Transverse colon (tissue), 4 donors: ENCODE results near the gene PTPRN2. TPM values are rescaled to one million over a fixed set of nuclear protein-coding genes. Genes with fewer than 3 reads are reported as not detected.

ENCODE experiments used
- DNase-seq: peaks from one replicate; pipeline ENCODE4 v3.0.0-alpha.2; 2019
- H3K27ac ChIP-seq, 4 donors: fragments of 200-600 bp; sonication (generic); 2 replicates each; pipeline ENCODE4 v1.5.1; 2016 to 2018; ENCODE audit warnings: inconsistent platforms in 4 of 4
- H3K27me3 ChIP-seq: fragments of 200-600 bp; sonication (generic); 2 replicates; pipeline ENCODE4 v1.5.1; 2017; ENCODE audit warnings: inconsistent platforms
- H3K36me3 ChIP-seq, 4 donors: fragments of 200-600 bp; sonication (generic); 2 replicates each; pipeline ENCODE4 v1.5.1; 2017 to 2019; ENCODE audit warnings: inconsistent platforms in 4 of 4
- H3K4me1 ChIP-seq, 4 donors: fragments of 200-600 bp; sonication (generic); 2 replicates each; pipeline ENCODE4 v1.5.1; 2017 to 2020; ENCODE audit warnings: inconsistent platforms in 4 of 4
- H3K4me3 ChIP-seq, 4 donors: fragments of 200-600 bp; sonication (generic); 1 replicate in 1 of 4; 2 replicates in 3 of 4; pipeline versions ENCODE4 v1.5.1 to v1.6.1; 2017 to 2019; ENCODE audit warnings: inconsistent platforms in 4 of 4
- H3K9me3 ChIP-seq, 2 donors: fragments of 200-600 bp; sonication (generic); 2 replicates each; pipeline ENCODE4 v1.5.1; 2017 to 2019; ENCODE audit warnings: inconsistent platforms in 2 of 2
- EP300 ChIP-seq: sonication (generic); formaldehyde crosslinking; IDR thresholded peaks from one replicate; pipeline ENCODE4 v1.6.1; 2017; ENCODE audit warnings: antibody characterized with exemption, low read depth
- POLR2A ChIP-seq: fragments of 450-650 bp; IDR thresholded peaks from one replicate; pipeline ENCODE4 v1.6.1; 2016; ENCODE audit warnings: antibody characterized with exemption, mild to moderate bottlenecking, moderate library complexity
- POLR2AphosphoS5 ChIP-seq, 3 donors: sonication (generic); formaldehyde crosslinking; IDR thresholded peaks; one replicate each; pipeline ENCODE4 v1.6.1; 2016; ENCODE audit warnings: antibody characterized with exemption in 3 of 3
- WGBS, 2 donors: methylation state at CpG; one replicate each; pipeline ENCODE4 v1.1.5; 2018; ENCODE audit warnings: low coverage in 1 of 2; 5-methylcytosine and 5-hydroxymethylcytosine counted together
- in situ Hi-C, 4 donors: fragments of 200-750 bp; cut with MboI; loops; one replicate each; pipeline versions ENCODE4 v1.15.0 to v1.15.1; 2017; ENCODE audit warnings: low sequenced_read_pairs in 3 of 4, low pct_ligation_motif_present in 1 of 4, low pct_unique_long_range_greater_than_20kb in 1 of 4
- intact Hi-C: fragments of 100-400 bp; cut with DNase I; formaldehyde crosslinking; loops from one replicate; pipeline ENCODE4 v1.15.1; 2023; ENCODE audit warnings: low total_unique reads
- total RNA-seq, 4 donors: library from RNA; depleted of rRNA; stranded (reverse); fragments of >200 nt; gene quantifications; one replicate each; pipeline ENCODE4 v1.1.0, GENCODE V29; 2016
- TF ChIP-seq, protein P1 (sequence below), 5 experiments: fragments of 200-600 bp in 3 of 5; fragments of 450-650 bp in 2 of 5; sonication (generic) in 3 of 5; IDR thresholded peaks; 1 replicate in 2 of 5; 2 replicates in 3 of 5; pipeline ENCODE4 v1.5.1; 2016 to 2017; ENCODE audit warnings: antibody characterized with exemption in 5 of 5, inconsistent platforms in 3 of 5, mild to moderate bottlenecking in 2 of 5, moderate library complexity in 1 of 5

PTPRN2 gene
- total RNA-seq, 4 donors from 2014 or later, result 15.4 to 31.1 (median 21.8) TPM

DNA sequence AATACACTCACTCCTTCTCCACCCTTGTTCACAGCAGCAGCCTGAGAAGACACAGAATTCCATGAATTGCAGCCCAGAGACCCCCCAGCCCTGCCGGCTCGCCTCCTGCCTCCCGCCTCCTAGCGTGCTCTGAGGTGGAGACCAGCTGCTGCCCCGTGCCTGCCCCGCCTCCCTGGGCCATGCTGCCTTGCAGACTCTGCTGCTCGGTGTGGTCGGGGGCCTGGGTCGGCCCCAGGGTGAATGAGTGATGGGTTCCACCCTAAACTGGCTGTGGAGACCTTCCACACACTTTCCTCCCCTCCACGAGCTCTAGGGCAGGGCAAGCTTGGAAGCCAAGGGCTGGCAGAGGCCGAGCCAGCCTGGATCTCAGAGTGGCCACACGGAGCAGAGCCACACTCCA, 771.5 kb downstream of the PTPRN2 start:
- 56 to 60% methylated on average over 1 to 9 of the region's 12 CpGs for WGBS, 2 donors
- no peaks in the 10 kb centered on the region for H3K9me3 ChIP-seq
- H3K4me3 ChIP-seq, result no peak overlapping the region
- in situ Hi-C loops, result no loop called here
- intact Hi-C loops, result no loop called here
- DNase-seq, result no peak
- no peaks in the 10 kb centered on the region for H3K36me3 ChIP-seq
- TF ChIP-seq, protein P1, sequence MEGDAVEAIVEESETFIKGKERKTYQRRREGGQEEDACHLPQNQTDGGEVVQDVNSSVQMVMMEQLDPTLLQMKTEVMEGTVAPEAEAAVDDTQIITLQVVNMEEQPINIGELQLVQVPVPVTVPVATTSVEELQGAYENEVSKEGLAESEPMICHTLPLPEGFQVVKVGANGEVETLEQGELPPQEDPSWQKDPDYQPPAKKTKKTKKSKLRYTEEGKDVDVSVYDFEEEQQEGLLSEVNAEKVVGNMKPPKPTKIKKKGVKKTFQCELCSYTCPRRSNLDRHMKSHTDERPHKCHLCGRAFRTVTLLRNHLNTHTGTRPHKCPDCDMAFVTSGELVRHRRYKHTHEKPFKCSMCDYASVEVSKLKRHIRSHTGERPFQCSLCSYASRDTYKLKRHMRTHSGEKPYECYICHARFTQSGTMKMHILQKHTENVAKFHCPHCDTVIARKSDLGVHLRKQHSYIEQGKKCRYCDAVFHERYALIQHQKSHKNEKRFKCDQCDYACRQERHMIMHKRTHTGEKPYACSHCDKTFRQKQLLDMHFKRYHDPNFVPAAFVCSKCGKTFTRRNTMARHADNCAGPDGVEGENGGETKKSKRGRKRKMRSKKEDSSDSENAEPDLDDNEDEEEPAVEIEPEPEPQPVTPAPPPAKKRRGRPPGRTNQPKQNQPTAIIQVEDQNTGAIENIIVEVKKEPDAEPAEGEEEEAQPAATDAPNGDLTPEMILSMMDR (IDR thresholded peaks at IDR 0.05), result no peak
- TF ChIP-seq POLR2A (no peak), POLR2AphosphoS5 (IDR thresholded peaks at IDR 0.05) (no peak), EP300 (no peak)
- H3K27me3 ChIP-seq, result no peaks in the 10 kb centered on the region
- H3K4me1 ChIP-seq, result no peaks in the 10 kb centered on the region
- H3K27ac ChIP-seq, result no peak overlapping the region

DNA sequence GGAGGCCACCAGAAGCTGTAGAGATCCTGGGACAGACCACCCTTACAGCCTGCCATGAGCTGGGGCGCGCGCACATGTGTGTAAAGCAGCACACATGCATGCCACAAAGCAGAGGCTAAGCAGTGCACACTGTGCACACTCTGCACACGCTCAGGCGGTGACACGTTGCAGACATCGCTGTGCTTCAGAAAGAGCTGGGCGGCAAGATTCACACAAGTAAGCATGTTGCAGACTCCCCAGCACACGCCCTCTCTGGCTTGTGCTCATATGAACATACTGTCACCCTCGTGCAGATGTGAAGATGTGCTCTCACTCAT, 772.0 kb downstream of the PTPRN2 start:
- Histone ChIP-seq H3K27me3 (no peaks in the 10 kb centered on the region), H3K27ac (no peak overlapping the region), H3K4me3 (no peak overlapping the region), H3K36me3 (no peaks in the 10 kb centered on the region), H3K9me3 (no peaks in the 10 kb centered on the region), H3K4me1 (no peaks in the 10 kb centered on the region)
- no peak for DNase-seq
- in situ Hi-C loops, result no loop called here
- intact Hi-C loops, result no loop called here
- 81% methylated on average over 7 of the region's 10 CpGs; no CpG with 5 or more reads in 1 of the 2 donors for WGBS, 2 donors
- no peak for TF ChIP-seq EP300
- TF ChIP-seq POLR2A, result no peak
- TF ChIP-seq, protein P1 (IDR thresholded peaks at IDR 0.05), result no peak
- TF ChIP-seq POLR2AphosphoS5 (IDR thresholded peaks at IDR 0.05), result no peak

DNA sequence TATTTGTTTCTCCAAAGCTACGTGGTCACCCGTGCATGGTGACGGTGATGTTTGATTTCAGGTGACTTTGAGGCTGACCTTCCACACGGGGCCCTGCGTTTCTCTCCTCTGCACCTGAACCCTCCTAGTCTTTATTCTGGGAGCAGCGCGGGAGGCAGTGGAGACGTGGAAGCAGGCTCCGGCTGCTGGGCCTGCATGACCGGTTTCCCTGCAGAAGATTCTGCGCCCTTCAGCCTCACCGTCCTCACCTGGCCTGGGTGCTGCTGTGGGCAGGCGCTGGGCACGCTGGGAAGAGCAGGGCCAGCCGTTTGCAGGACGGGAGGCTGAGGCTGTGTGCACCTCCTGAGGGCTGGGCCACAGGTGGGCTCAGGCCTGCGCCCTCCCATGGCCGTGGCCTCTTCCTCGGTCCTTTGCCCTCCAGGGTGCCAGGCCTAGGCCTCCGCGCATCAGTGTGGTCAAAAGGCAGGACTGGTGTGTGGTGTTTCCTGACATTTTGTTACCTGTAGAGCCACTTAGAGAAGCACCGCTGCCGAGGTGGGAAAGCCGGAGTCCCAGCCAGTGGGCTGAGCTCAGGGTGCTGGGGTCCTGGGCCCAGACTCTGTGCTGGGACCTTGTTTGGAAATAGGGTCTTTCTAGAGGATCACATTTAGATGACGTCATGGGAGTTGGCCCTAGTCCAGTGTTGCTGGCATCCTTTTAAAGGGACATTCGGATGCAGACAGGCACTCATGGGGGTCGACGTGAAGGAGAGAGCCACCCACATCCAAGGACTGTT, 772.5 kb downstream of the PTPRN2 start:
- intact Hi-C loops (no loop called here), in situ Hi-C loops (no loop called here)
- WGBS, 2 donors, result 77 to 79% methylated on average over 5 to 23 of the region's 28 CpGs
- TF ChIP-seq POLR2A (no peak), POLR2AphosphoS5 (IDR thresholded peaks at IDR 0.05) (no peak)
- H3K9me3 ChIP-seq, result no peaks in the 10 kb centered on the region
- H3K4me1 ChIP-seq, result no peaks in the 10 kb centered on the region
- H3K36me3 ChIP-seq, result no peaks in the 10 kb centered on the region
- H3K4me3 ChIP-seq, result no peak overlapping the region
- no peak for DNase-seq
- no peaks in the 10 kb centered on the region for H3K27me3 ChIP-seq
- H3K27ac ChIP-seq, result no peak overlapping the region

DNA sequence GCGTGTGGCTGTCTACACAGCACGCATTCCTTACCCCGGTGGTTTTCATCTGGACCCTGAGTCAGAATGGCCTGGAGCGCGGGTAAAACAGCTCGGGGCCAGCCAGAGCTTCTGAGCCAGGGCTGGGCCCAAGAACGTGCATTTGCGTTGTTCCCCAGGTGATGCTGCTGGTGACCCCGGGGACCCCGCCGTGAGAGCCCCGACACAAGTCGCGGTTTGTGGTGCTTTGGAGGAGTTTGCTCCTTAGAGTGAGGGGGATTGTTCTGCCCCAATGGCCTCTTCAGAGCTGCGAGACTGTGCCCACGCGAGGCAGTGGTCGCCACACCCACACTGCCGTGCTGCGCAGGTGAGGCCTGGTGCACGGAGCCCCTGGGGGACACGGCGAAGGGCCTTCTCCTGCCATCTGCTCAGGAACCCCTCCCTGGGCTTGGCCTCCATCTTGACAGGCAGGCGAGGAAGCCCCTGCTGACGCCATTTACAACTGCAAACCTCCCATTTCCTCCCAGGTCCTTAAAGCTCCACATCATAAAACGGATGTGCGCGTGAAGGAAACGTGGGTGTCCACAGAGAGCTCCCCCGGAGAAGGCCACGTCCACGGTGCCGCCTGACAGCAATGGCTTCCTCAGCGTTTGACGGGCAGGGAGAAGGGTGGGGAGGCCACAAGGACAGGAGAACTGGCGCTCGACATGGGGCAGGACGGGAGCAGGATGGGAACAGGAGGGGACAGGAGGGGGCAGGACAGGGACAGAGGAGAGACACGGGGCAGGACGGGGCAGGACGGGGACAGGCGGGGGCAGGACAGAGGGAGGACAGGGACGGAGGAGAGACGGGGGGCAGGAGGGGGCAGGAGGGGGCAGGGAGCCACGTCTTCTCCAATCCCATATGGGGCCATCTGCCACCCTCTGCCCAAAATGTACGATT, 773.6 kb downstream of the PTPRN2 start:
- 83 to 85% methylated on average over 10 to 46 of the region's 46 CpGs for WGBS, 2 donors
- Histone ChIP-seq H3K4me1 (no peaks in the 10 kb centered on the region), H3K27ac (no peak overlapping the region), H3K27me3 (no peaks in the 10 kb centered on the region), H3K36me3 (no peaks in the 10 kb centered on the region), H3K9me3 (no peaks in the 10 kb centered on the region), H3K4me3 (no peak overlapping the region)
- in situ Hi-C loops, result no loop called here
- intact Hi-C loops, result no loop called here
- no peak for DNase-seq
- TF ChIP-seq POLR2AphosphoS5 (IDR thresholded peaks at IDR 0.05) (no peak), POLR2A (no peak), EP300 (no peak)
- TF ChIP-seq, protein P1 (IDR thresholded peaks at IDR 0.05), result no peak
